Superior temporal gyrus (tissue), 1 donor: ENCODE data around the gene LRWD1.
"Not testable (repeated sequence)": the region's sequence is repeated elsewhere in the genome, so short reads cannot be mapped to it uniquely, and the experiment has no call there.

Experiments used
- DNase-seq: peaks from one replicate; pipeline ENCODE4 v3.0.0-alpha.2; 2016; ENCODE audit errors: extremely low spot score

LRWD1 gene

DNA sequence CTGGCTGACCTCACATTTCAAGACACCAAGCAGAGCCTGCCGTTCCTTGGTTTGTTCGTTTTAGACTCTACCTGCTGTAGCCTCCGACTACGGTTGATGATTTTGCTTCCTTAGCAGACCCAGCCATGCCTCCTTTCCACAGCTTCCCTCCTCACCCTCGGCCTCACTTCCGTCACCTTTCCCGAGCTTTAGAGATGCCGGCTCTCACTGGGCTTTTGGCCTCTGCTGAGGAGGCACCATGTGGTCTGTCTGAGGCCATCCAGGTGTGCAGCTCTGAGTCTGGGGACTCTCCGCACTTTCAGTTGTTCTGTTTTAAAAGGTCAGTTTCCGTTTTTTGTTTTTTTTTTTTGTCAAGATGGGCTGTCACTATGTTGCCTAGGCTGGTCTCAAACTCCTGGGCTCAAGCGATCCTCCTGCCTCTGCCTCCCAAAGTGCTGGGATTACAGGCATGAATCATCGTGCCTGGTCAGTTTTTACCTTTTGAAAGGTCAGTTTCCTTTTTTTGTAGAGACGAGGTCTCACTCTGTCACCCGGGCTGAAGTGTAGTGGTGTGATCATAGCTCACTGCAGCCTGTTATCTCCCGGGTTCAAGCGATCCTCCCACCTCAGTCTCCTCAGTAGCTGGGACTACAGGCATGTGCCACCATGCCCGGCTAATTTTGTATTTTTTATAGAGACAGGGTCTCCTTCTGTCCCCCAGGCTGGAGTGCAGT is 19.7 kb upstream of the LRWD1 start:
- no peak for DNase-seq

DNA sequence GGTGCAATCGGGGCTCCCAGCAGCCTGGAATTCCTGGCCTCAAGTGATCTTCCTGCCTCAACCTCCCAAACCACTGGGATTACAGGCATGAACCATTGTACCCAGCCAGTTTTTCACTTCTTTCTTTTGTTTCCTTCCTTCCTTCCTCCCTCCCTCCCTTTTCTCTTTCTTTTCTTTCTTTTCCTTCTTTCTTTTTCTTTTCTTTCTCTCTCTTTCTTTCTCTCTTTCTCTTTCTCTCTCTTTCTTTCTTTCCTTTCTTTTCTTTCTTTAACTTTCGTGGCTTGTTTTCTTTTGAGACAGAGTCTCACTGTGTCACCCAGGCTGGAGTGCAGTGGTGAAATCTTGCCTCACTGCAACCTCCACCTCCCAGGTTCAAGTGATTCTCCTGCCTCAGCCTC is 19.1 kb upstream of the LRWD1 start:
- no peak for DNase-seq

DNA sequence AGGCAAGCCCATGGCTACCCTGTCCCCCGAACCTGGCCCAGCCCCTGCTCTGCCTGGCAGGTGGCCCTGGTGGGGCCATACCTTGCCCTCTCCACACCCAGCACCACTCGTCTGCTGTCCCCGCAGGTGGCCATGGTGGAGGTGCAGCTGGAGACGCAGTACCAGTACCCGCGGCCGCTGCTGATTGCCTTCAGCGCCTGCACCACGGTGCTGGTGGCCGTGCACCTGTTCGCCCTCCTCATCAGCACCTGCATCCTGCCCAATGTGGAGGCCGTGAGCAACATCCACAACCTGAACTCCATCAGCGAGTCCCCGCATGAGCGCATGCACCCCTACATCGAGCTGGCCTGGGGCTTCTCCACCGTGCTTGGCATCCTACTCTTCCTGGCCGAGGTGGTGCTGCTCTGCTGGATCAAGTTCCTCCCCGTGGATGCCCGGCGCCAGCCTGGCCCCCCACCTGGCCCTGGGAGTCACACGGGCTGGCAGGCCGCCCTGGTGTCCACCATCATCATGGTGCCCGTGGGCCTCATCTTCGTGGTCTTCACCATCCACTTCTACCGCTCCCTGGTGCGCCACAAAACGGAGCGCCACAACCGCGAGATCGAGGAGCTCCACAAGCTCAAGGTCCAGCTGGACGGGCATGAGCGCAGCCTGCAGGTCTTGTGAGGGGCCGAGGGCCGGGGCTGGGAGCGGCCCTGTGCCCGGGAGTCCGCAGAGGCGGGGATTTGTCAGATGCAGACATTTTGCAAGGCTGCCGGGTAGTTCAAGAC is 18.2 kb upstream of the LRWD1 start:
- no peak for DNase-seq

DNA sequence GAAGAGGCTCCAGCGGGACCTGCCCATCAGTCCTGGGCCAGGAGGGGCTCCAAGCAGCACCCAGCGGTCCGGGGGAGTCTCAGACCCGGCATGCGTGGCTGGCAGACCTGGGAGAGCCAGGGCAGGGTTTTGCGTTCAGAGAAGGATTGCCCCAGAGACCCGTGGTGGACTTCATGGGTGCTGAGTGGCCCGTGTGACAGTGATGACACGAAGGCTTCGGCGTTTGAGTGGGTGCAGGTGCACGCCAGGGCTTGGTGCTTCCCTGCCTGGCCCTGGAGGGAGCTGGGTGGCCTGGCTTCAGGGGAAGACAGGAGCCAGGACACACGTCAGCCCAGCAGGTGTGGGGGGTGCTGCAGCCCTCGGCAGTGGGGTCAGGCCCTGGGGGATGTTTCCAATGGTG is 17.5 kb upstream of the LRWD1 start:
- no peak for DNase-seq

DNA sequence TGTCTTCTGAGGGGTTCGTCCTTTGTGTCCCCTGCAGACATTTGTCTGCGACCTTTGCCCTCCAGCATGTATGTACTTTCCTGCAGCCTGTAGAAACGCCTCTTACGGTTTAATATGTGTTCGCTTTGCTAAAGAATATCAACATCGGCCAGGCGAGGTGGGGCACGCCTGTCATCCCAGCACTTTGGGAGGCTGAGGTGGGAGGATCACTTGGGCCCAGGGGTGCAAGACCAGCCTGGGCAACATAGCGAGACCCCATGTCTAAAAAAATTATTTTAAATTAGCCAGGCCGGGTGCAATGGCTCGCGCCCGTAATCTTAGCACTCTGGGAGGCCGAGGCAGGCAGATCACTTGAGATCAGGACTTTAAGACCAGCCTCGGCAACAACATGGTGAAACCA is 15.6 kb upstream of the LRWD1 start:
- no peak for DNase-seq

DNA sequence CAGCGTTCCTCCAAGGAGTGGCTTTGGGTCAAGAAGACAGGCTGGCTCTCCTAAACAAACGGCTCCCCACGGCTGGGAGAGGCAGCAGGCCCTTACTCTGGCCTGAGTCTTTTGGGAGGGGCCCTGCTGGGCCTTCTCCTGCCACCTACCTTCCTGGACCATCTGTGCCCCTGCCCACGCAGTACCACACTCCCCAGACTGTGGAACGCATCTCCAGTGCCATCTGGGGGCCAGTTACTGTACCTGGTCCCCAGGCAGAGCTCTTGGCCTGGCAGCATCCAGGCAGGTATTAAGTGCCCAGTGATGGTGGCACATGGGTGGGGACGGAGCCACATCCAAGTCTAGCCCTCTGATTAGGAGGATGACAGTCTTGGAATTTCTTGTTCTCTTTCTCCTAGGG is 14.5 kb upstream of the LRWD1 start:
- no peak for DNase-seq

DNA sequence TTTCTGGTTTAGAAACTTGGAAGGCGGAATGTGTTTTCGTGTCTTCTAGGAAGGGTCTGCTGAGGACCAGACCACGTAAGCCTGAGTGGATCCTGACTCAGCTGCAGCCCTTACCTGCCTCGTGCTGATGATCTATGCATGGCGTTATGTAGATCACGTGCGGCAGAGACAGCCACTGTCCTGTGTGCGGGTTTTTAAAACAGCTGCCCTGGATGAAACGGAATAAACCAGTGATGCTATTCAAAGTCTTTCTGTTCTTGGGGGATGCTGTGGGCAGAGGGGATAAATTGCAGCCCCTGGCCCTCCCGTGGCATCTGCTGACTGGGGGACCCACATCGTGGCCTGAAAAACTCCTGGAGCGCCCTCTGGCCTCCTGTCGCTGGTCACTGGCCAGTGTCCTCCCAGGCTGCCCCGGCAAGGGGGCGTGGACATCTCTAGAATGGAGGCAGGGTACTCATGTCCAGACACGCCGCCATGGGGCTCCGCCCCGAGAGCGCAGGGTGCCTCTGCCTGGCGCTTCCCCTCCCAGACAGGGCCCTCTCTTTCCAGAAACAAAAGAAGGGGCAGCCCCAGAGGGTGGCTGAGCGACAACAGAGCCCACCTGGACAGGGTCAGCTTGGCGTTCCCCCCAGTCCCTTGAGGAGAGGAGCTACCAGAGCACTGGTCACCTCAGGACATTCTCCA is 13.3 kb upstream of the LRWD1 start:
- DNase-seq, result no peak

DNA sequence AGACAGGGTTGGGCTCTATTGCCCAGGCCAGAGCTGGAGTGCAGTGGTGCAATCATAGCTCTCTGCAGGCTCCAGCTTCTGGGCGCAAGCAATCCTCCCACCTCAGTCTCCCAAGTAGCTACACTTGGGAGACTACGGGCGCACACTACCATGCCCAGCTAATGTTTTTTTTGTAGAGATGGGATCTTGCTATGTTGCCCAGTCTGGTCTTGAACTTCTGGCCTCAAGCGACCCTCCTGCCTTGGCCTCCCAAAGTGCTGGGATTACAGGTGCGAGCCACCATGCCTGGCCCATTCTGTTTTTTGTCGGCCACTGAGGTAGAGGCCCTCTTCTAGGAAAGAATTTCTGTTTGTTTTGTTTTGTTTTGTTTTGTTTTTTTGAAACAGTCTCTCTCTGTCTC is 12.3 kb upstream of the LRWD1 start:
- DNase-seq, result no peak

DNA sequence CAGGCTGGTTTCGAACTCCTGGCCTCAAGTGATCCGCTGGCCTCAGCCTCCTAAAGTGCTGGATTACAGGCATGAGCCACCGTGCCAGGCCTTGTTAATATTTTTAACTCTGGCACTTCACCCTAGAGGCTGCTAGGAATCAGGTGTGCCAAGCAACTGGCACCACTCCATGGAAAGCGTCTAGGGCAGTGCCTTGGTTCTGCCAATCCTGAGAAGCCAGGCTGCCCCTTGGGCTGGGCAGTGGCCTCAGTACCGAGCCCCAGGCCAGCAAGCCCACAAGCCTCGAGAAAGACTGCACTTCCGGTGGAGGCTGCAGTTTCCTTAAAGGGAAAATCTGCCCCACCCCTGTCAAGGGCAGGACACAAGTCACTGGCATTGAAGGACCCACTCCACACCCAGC is 11.5 kb upstream of the LRWD1 start:
- DNase-seq, result no peak

DNA sequence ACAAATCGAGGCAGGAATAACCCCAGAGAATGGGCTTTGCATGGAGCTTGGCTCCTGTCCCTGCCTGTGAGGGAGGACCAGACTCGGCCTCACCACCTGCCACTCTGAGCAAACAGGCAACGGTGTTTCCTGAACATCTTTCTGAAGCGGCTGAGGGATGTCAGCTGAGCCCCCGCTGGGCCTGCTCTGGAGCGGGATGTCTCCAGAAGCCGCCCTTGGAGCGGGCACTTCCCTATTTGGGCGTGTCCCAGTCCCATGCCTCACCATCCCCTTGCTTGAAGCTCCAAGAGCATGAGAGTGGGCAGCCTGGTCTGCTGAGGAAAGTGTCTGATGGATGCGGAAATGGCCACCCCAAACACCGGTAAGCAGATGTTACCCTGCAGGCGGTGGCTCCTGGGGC is 10.3 kb upstream of the LRWD1 start:
- DNase-seq, result no peak

DNA sequence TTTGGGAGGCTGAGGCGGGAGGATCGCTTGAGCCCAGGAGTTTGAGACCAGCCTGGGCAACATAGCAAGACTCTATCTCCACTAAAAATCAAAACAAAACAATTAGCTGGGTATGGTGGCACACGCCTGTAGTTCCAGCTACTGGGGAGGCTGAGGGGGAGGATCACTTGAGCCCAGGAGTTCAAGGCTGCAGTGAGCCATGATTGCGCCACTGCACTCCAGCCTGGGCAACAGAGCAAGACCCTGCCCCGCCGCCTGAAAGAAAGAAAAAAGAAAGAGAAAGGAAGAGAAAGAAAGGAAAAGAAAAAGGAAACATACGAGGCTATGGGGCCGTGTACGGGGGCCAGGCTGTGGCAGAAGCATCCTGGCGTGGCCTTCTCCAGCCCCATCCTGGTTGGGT is 9.9 kb upstream of the LRWD1 start:
- DNase-seq, result not testable (repeated sequence)

DNA sequence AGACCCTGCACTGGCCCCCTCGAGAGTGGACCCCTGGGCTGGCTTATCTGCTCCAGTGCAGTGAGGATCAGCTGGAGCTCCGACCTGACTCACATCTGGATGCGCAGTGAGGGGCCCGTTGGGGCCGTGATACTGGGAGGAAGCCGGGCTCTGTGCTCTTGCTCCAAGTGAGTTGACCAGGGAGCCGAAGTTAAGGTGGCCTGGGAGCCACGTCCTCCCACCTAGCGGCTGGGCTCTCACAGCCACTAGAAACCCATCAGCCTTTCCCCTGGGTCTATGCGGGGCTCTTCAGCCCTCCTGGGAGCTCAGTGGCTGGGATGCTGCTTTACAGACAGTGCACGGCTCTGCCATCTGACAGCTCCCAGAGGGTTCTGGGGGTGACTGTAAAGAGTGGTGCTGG is 9.2 kb upstream of the LRWD1 start:
- no peak for DNase-seq

DNA sequence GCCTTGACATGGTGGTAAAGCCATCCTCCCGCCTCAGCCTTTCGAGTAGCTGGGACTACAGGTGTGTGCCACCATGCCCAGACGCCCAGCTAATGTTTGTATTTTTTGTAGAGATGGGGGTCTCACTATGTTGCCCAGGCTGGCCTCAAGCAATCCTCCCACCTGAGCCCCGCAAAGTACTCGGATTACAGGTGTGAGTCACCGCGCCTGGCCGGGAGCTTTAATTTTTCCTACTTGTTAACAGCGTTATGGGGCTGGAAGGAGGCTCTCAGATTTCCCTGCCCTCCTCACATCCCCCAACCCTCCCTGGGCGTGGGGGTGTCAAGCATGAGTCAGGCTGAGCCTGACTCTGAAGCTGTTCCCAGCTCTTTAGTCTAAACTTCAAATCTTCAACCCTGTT is 8.5 kb upstream of the LRWD1 start:
- DNase-seq, result no peak

DNA sequence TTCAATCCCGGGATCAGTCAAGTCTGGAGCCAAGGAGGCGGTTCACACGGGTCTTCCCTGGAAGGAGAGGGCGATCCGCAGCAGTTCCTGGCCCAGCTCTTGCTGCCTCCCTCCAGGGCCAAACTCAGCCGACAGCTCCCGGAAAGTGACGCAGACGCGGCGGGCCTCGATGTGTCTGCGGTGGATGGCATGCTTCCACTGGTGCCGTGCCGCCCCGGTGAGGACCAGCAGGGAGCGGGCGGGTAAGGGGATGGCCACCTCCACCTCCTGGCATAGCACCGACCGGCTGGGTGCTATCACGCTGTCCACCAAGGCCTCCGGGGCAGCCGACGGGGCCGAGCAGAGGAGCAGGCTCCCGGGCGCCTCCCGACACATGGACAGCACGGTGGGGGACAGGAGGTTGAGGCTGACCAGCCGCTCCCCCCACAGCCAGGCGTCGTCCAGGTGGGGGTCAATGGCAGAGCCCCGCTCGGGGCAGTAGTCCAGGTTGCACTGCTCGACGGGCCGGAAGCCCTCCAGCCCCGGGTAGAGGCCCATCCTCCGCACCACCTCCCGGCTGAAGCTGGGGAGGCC is 7.3 kb upstream of the LRWD1 start:
- DNase-seq, result no peak

DNA sequence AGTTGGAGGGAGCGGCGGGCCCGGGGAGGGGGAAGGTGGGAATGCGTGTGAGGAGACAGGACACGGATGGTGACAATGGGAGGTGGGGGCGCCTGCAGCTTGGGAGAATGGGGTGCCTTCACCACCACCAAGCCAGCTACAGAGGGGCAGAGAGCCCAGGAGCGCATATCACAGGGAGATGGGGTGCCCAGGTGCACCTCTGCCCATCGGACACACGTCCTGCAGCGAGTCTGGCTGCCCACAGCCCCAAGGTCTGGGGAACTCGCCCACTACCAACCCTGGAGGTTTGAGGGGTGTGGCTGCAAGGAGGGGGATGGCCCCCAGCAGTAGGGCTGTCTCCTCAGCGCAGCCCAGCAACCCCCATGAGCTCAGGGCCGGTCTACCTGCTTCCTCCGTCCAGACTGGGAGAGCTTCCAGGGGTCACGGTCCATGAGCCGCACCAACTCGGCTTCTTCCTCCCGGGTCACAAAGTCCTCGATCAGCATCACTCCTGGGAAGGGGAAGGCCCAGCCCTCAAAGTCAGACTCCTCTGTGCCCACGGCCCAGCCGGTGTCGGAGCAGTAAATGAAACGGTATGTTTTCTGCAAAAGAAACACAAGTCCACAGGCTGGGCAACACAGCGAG is 5.5 kb upstream of the LRWD1 start:
- no peak for DNase-seq

DNA sequence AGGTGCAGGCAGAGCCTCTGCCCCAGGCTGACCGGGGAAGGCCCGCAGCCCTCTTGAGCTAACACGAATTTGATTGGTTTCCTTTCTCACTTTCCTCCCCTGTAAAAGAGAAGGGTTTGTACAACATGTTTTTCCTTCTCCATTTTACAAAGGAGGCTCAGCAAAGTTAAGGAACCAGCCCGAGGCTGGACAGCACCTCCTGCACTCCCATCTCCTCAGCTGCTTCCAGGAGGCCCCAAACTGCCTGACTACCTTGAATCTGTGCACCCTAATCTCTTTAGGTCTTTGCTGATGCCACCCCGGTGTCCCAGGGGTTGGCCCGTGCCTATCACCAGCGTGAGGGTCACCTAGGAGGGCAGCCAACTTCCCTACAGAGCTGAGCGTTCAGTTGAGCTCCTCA is 4.3 kb upstream of the LRWD1 start:
- DNase-seq, result no peak

DNA sequence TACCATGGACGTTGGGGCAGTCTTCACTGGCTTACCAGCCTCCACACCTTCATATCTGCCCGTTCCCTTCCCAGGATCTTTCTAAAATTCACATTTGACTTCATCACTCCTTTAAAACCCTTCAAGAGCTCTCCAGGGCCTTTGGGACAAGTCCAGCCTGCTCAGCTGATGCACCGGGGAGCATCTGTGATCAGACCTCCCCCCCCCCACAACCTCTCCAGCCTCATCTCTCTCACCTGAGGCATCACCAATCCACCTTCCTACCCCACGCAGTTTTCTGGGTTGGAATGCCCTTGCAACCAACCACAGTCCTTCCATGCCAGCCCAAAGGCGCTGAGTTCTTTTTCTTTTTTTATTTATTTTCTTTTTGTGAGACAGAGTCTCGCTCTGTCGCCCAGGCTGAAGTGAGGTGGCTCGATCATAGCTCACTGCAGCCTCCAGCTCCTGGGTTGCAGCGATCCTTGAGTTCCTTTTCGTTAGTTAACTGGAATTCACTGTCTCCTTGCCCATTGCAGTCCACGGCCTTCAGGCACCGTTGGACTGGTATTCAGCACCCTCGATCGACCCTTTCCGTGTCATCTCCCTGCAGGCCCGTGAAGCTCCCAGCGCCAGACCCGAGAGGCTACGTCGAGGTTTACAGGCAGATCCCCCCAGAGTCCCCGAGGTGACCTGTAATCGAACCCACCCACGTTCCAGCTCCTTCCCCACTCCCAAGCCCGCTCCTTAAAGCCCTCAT is 775 bp upstream of the LRWD1 start:
- DNase-seq, result no peak

DNA sequence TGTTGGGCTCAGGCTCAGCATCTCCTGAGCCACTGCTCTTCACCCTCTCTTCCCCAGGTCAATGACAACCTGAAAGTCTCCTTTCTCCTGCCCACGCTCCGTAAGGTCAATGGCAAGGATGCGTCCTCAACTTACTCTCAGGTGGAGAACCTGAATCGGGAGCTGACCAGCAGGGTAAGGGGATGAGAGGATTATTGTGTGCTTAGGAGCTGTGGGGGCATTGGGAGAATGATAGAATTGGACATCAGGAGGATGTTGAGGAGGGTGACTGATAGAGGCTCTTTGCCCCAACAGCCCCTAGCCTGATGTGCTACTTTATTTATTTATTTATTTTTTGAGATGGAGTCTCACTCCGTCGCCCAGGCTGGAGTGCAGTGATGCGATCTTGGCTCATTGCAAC is 1.3 kb downstream of the LRWD1 start:
- DNase-seq, result no peak

DNA sequence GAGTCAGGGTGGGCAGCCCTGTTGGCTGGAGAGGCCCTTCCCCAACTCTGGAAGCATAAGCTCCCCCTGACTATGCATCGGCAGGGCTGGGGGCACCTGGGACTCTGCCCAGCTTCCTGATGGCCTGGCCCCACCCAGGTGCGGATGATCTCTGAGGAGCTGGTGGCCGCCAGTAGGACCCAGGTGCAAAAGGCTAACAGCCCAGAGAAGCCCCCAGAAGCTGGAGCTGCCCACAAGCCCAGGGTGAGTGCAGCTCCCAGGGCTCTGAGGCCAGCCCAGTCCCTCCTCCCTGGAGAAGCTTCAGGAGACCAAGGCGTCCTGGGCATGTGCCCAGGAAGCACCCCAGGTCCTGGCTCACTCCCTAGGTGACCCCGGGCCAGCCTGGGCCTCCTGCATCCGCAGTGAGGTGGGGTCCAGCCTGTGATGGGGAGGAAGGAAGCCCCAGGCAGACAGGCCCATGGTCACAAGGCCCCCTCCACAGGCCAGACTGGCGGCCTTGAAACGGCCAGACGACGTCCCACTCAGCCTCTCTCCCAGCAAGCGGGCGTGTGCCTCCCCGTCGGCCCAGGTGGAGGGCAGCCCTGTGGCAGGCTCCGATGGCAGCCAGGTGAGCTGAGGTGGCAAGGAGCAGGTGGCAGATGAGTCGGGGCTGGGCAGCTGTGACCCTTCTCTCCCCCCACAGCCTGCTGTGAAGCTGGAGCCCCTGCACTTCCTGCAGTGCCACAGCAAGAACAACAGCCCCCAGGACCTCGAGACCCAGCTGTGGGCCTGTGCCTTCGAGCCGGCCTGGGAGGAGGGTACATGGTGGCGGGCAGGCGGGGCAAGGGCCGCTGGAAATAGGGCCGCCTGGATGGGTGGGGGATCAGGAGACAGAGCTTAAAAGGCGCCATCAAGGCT is 3.0 kb downstream of the LRWD1 start:
- DNase-seq, result no peak
